KMS-11 (cell line): ENCODE measurements around the gene ZIM2.

ENCODE experiments used
- H2AFZ ChIP-seq: fragments of 200-600 bp; sonication (generic); 2 replicates; pipeline ENCODE4 v1.6.1; 2016; ENCODE audit warnings: antibody characterized with exemption, mixed run types, low read depth
- H3K27ac ChIP-seq: fragments of 200-600 bp; sonication (generic); 2 replicates; pipeline ENCODE4 v1.6.1; 2016; ENCODE audit warnings: mild to moderate bottlenecking, mixed run types
- H3K27me3 ChIP-seq: fragments of 200-600 bp; sonication (generic); 2 replicates; pipeline ENCODE4 v1.6.1; 2017; ENCODE audit warnings: mild to moderate bottlenecking, low read depth, mixed run types, moderate library complexity; ENCODE audit not compliant: insufficient read depth
- H3K36me3 ChIP-seq: fragments of 200-600 bp; sonication (generic); 2 replicates; pipeline ENCODE4 v1.6.1; 2017; ENCODE audit warnings: mild to moderate bottlenecking, mixed run types; ENCODE audit not compliant: insufficient read depth
- H3K4me1 ChIP-seq: fragments of 200-600 bp; sonication (generic); 2 replicates; pipeline ENCODE4 v1.6.1; 2016; ENCODE audit warnings: mild to moderate bottlenecking, low read depth, mixed run types; ENCODE audit not compliant: poor library complexity, severe bottlenecking
- H3K4me2 ChIP-seq: fragments of 200-600 bp; sonication (generic); 2 replicates; pipeline ENCODE4 v1.7.0; 2016; ENCODE audit warnings: mild to moderate bottlenecking, mixed run types
- H3K4me3 ChIP-seq: fragments of 200-600 bp; sonication (generic); IDR thresholded peaks from 2 replicates; pipeline ENCODE4 v1.6.1; 2017; ENCODE audit warnings: low read depth, low read length, mixed read lengths; ENCODE audit not compliant: insufficient read depth
- H3K79me2 ChIP-seq: fragments of 200-600 bp; sonication (generic); 2 replicates; pipeline ENCODE4 v1.6.1; 2016; ENCODE audit warnings: low read depth, mixed run types; ENCODE audit not compliant: insufficient read depth
- H3K9ac ChIP-seq: fragments of 200-600 bp; sonication (generic); 2 replicates; pipeline ENCODE4 v1.6.1; 2016; ENCODE audit warnings: mild to moderate bottlenecking, mixed run types
- H4K20me1 ChIP-seq: fragments of 200-600 bp; sonication (generic); 2 replicates; pipeline ENCODE4 v1.6.1; 2016; ENCODE audit warnings: mild to moderate bottlenecking, mixed run types; ENCODE audit not compliant: insufficient read depth
- TF ChIP-seq, protein P1 (sequence below): fragments of 200-600 bp; sonication (generic); conservative IDR thresholded peaks from 2 replicates; pipeline ENCODE4 v1.6.1; 2017; ENCODE audit warnings: low read depth, mild to moderate bottlenecking, antibody characterized with exemption, low read length, moderate library complexity, mixed read lengths

ZIM2 gene

DNA sequence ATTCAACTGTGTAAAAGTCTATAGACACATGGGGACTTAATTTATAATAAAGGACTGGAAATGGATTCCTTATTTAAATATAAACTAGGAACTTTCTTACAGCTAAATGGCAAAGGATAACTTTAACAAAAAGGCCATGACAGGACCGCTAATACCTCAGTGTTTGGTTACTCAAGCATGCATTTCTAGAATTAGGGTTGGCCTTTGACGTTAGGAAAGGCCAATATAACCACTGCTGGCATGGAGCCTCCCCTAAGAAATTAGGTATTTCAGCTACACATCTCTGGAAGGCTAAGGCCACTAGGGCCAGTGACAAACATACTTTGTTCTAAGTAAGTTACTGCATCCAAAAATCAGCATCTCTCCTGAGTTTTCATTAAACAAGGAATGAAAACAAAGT lies 9.3 kb downstream of the ZIM2 start:
- H3K4me3 ChIP-seq = no peak overlapping the region
- TF ChIP-seq, protein P1, sequence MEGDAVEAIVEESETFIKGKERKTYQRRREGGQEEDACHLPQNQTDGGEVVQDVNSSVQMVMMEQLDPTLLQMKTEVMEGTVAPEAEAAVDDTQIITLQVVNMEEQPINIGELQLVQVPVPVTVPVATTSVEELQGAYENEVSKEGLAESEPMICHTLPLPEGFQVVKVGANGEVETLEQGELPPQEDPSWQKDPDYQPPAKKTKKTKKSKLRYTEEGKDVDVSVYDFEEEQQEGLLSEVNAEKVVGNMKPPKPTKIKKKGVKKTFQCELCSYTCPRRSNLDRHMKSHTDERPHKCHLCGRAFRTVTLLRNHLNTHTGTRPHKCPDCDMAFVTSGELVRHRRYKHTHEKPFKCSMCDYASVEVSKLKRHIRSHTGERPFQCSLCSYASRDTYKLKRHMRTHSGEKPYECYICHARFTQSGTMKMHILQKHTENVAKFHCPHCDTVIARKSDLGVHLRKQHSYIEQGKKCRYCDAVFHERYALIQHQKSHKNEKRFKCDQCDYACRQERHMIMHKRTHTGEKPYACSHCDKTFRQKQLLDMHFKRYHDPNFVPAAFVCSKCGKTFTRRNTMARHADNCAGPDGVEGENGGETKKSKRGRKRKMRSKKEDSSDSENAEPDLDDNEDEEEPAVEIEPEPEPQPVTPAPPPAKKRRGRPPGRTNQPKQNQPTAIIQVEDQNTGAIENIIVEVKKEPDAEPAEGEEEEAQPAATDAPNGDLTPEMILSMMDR = no peak
- H3K27ac ChIP-seq = no peak overlapping the region
- H3K36me3 ChIP-seq = no peaks in the 10 kb centered on the region
- H3K4me1 ChIP-seq = peaks cover 5% of the 10 kb centered on the region
- H3K9ac ChIP-seq = no peak overlapping the region
- H2AFZ ChIP-seq = no peak overlapping the region
- H4K20me1 ChIP-seq = no peaks in the 10 kb centered on the region
- H3K79me2 ChIP-seq = no peaks in the 10 kb centered on the region
- no peak overlapping the region for H3K4me2 ChIP-seq
- H3K27me3 ChIP-seq = no peaks in the 10 kb centered on the region

DNA sequence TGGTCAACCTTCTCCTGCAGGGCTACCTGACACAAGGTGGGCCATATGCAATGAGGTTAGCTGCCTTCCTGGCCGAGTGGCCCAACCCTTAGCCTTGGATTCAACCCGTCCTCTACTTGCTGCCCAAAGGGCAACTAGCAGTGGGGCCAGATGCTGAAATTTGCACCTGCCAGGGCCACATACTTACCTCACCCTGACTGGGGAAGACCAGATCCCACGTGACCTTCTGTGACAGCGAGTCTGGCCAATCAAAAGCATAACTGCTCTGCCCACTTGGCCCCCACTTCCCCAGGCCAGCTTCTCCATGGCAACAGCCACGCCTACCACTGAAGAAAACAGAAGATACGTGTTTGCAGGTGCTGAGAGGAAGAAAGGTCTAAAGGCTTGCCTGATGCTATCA lies 10.9 kb downstream of the ZIM2 start:
- Histone ChIP-seq H3K4me1 (no peaks in the 10 kb centered on the region), H3K79me2 (no peaks in the 10 kb centered on the region), H3K27ac (no peak overlapping the region), H3K36me3 (no peaks in the 10 kb centered on the region), H4K20me1 (no peaks in the 10 kb centered on the region), H3K9ac (no peak overlapping the region), H2AFZ (no peak overlapping the region), H3K27me3 (no peaks in the 10 kb centered on the region), H3K4me2 (no peak overlapping the region), H3K4me3 (no peak overlapping the region)
- TF ChIP-seq, protein P1 = no peak

DNA sequence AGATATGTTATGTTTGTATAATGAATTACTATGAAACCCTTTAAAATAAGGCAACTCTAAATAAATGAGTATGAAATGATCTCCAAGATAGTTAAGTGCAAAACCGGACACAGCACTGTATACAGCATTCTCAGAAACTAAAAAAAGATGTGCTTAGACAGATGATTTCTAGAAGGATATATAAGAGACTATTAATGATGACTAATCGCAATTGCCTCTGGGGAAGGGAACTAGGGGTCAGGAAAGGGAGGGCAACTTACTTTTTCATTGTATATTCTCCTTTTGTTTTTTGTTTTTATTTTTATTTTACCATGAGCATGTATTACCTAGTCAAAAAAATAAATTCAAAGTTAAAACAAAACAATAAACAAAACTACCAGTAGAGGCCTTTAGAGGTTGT lies 12.8 kb downstream of the ZIM2 start:
- Histone ChIP-seq H3K4me3 (no peak overlapping the region), H3K79me2 (no peaks in the 10 kb centered on the region), H3K27ac (no peak overlapping the region), H3K4me1 (no peaks in the 10 kb centered on the region), H2AFZ (no peak overlapping the region), H4K20me1 (no peaks in the 10 kb centered on the region), H3K27me3 (no peaks in the 10 kb centered on the region), H3K36me3 (no peaks in the 10 kb centered on the region), H3K4me2 (no peak overlapping the region), H3K9ac (no peak overlapping the region)
- TF ChIP-seq, protein P1 = no peak

DNA sequence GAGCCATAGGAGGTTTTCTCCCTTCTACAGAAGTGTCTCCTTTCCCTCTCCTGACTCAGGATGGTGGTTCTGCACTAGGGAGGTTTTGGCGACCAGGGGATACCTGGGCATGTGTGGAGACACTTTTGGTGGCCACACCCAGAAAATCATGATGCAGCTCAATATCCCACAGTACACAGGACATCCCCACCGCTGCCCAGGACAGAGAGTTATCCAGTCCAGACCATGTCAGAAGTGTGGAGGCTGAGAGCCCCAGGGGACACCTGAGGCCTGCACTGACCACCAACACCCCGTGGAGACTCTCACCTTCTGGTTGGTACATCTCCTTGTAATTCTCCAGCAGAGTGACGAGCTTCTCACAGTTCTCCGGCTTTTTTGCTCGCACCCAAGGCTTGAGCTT lies 16.6 kb downstream of the ZIM2 start:
- no peaks in the 10 kb centered on the region for H3K27me3 ChIP-seq
- no peak overlapping the region for H2AFZ ChIP-seq
- H3K9ac ChIP-seq = no peak overlapping the region
- H3K4me3 ChIP-seq = no peak overlapping the region
- H3K79me2 ChIP-seq = no peaks in the 10 kb centered on the region
- H4K20me1 ChIP-seq = no peaks in the 10 kb centered on the region
- TF ChIP-seq, protein P1 = no peak
- no peak overlapping the region for H3K27ac ChIP-seq
- no peak overlapping the region for H3K4me2 ChIP-seq
- no peaks in the 10 kb centered on the region for H3K36me3 ChIP-seq
- H3K4me1 ChIP-seq = no peaks in the 10 kb centered on the region

DNA sequence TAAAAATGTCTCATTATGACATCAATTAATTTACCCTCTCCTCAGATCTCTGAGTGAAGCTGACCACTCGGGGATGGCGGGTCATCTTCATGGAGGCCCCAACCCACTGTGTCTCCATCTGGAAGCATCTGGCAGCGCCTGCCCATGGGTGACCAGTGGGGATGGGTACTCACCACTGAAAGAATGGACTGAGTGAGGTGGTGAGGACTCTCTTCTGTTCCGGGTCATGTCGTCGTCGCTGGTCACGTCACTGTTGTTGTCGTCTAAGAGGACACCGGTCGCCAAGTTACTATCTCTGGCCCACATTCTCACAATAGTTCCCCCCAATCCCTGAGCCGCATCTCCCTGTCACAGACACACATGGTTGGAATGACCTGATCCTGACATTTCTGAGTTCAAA lies 17.1 kb downstream of the ZIM2 start:
- Histone ChIP-seq H3K9ac (no peak overlapping the region), H2AFZ (no peak overlapping the region), H4K20me1 (no peaks in the 10 kb centered on the region), H3K4me2 (no peak overlapping the region), H3K27me3 (no peaks in the 10 kb centered on the region), H3K27ac (no peak overlapping the region), H3K36me3 (no peaks in the 10 kb centered on the region), H3K4me1 (no peaks in the 10 kb centered on the region), H3K4me3 (no peak overlapping the region), H3K79me2 (no peaks in the 10 kb centered on the region)
- TF ChIP-seq, protein P1 = no peak
